HPDE6-E6E7 (cell line): ENCODE measurements around the gene TFPI.

Experiments used
- DNase-seq: peaks from one replicate; pipeline ENCODE4 v3.0.0; 2011; ENCODE audit warnings: missing footprints; ENCODE audit errors: extremely low spot score

TFPI gene

GRCh38 chr2:187466129-187466792 lies 88.0 kb downstream of the TFPI start:
- DNase-seq, result no peak

- no peak for DNase-seq
These were observed 91.4 kb downstream of the TFPI start for GRCh38 chr2:187462839-187463238.

- DNase-seq, result no peak
These were observed 92.7 kb downstream of the TFPI start for GRCh38 chr2:187461294-187462261.

- DNase-seq, result no peak
These were observed 95.0 kb downstream of the TFPI start for GRCh38 chr2:187459256-187459655.

- DNase-seq, result peak; percentile 5
These were observed 101.1 kb downstream of the TFPI start for GRCh38 chr2:187453078-187453641.

- DNase-seq, result no peak
These were observed 102.7 kb downstream of the TFPI start for GRCh38 chr2:187451510-187451909.

- no peak for DNase-seq
These were observed 106.9 kb downstream of the TFPI start for GRCh38 chr2:187447336-187447735.

- DNase-seq, result no peak
These were observed 107.5 kb downstream of the TFPI start for GRCh38 chr2:187446711-187447110.

GRCh38 chr2:187445051-187445450 lies 109.2 kb downstream of the TFPI start:
- DNase-seq, result no peak

- DNase-seq, result no peak
These were observed 111.5 kb downstream of the TFPI start for GRCh38 chr2:187442778-187443177.

GRCh38 chr2:187442378-187442777 lies 111.9 kb downstream of the TFPI start:
- no peak for DNase-seq

GRCh38 chr2:187440101-187440675 lies 114.0 kb downstream of the TFPI start:
- DNase-seq, result no peak

- no peak for DNase-seq
These were observed 115.8 kb downstream of the TFPI start for GRCh38 chr2:187438455-187438854.

- no peak for DNase-seq
These were observed 118.5 kb downstream of the TFPI start for GRCh38 chr2:187435756-187436155.

- DNase-seq, result no peak
These were observed 119.2 kb downstream of the TFPI start for GRCh38 chr2:187435078-187435477.

- DNase-seq, result no peak
These were observed 119.9 kb downstream of the TFPI start for GRCh38 chr2:187434342-187434785.

GRCh38 chr2:187431911-187432310 lies 122.3 kb downstream of the TFPI start:
- DNase-seq, result no peak

GRCh38 chr2:187429989-187430388 lies 124.2 kb downstream of the TFPI start:
- DNase-seq, result peak; percentile 12

GRCh38 chr2:187424146-187424545 lies 130.1 kb downstream of the TFPI start:
- DNase-seq, result no peak

GRCh38 chr2:187422282-187422681 lies 132.0 kb downstream of the TFPI start:
- DNase-seq, result no peak

GRCh38 chr2:187421519-187421918 lies 132.7 kb downstream of the TFPI start:
- no peak for DNase-seq

GRCh38 chr2:187419808-187420207 lies 134.4 kb downstream of the TFPI start:
- DNase-seq, result no peak
